Lower leg skin (tissue), 3 donors: Measurements from ENCODE around the gene ARGLU1.

Experiments used
- CTCF ChIP-seq, 3 donors: fragments of 450-650 bp; IDR thresholded peaks; one replicate each; pipeline ENCODE4 v1.5.1; 2016; ENCODE audit warnings: antibody characterized with exemption in 3 of 3, mild to moderate bottlenecking in 3 of 3, moderate library complexity in 2 of 3
- POLR2A ChIP-seq, 2 donors: fragments of 450-650 bp; IDR thresholded peaks; one replicate each; pipeline ENCODE4 v1.6.1; 2016 to 2017; ENCODE audit warnings: antibody characterized with exemption in 2 of 2, mild to moderate bottlenecking in 1 of 2, moderate library complexity in 1 of 2

GRCh38 chr13:106534639-106535551, 33.0 kb downstream of the ARGLU1 start:
- TF ChIP-seq POLR2A (IDR thresholded peaks at IDR 0.05), result no peak
- no peak for TF ChIP-seq CTCF (IDR thresholded peaks at IDR 0.05)
